Measurements from ENCODE around the gene SUMF1.

Gene SUMF1

GRCh38 chr3:4497005-4497692 is 30.1 kb upstream of the SUMF1 start:
- DNase-seq, result no peak

- no peak for DNase-seq
These were observed 29.0 kb upstream of the SUMF1 start for GRCh38 chr3:4496087-4496452.

DNA sequence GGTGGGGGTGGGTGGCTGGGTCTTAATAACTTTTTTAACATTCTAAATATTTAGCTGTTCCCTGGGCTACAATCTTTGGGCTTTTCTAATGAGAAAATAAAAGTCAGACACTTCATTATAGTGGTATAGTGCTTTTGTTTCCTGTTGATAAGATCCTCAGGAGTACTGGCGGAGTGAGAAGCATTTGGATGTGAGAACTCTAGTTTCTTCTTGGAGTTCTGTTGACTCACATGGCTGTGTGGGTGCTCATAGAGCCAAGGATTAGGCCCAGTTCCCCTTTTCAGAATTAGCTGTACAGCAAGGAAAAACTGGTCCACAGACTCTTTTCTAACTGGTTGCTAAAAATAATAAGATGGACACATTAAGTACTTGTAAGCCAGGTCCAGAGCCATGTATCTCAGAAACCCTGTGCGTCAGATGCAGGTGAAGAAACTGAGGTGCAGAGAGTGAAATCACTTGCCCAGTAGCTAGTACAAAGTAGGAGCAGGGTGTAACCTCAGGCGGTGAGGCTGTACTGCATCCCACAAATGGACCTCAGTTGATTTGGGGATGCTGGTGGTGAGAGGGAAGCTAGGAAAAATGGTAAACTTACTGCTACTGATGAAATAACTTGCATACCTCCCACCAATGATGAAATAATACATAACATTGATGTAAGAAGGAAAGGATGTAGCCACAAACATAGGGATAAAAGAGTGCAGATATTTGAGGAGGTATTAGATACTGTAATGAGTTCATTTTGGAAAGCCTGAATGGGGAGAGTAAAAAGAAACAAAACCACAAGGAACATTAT is 28.4 kb upstream of the SUMF1 start:
- DNase-seq, result no peak

- no peak for DNase-seq
These were observed 27.8 kb upstream of the SUMF1 start for GRCh38 chr3:4494895-4495264.

GRCh38 chr3:4493941-4494894 is 27.1 kb upstream of the SUMF1 start:
- peak; percentile 65 for DNase-seq

- DNase-seq, result peak; percentile 98
These were observed 26.2 kb upstream of the SUMF1 start, which contains the start of gene ITPR1 for GRCh38 chr3:4493014-4493940. Gene ITPR1 (plus strand): TSS chr3:4493348. CDS start chr3:4516492, 23,144 bp downstream.

GRCh38 chr3:4492208-4493013 is 25.3 kb upstream of the SUMF1 start:
- DNase-seq, result no peak

GRCh38 chr3:4491855-4492207 is 24.8 kb upstream of the SUMF1 start:
- no peak for DNase-seq

DNA sequence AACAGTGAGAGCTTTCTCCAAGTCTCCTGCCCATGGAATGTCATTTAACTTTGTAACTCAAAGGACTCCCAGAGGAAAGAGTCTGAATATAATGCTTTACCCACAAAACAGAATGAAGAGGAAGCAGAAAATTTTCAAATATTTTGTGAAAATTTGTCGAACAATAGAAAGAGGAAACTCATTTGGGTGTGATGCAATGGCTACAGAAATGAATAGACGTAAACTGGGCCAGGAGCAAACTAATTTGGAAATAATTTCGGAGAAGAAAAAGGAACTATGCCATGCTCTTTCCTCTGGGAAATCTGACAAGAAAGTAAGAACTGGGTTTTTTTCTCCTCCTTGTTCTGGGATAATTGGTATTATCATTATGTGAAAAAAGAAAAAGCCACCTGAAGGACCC is 11.2 kb upstream of the SUMF1 start:
- no peak for DNase-seq

GRCh38 chr3:4476496-4476895 is 9.4 kb upstream of the SUMF1 start:
- no peak for DNase-seq

- DNase-seq, result no peak
These were observed 8.7 kb upstream of the SUMF1 start for GRCh38 chr3:4475804-4476203.

DNA sequence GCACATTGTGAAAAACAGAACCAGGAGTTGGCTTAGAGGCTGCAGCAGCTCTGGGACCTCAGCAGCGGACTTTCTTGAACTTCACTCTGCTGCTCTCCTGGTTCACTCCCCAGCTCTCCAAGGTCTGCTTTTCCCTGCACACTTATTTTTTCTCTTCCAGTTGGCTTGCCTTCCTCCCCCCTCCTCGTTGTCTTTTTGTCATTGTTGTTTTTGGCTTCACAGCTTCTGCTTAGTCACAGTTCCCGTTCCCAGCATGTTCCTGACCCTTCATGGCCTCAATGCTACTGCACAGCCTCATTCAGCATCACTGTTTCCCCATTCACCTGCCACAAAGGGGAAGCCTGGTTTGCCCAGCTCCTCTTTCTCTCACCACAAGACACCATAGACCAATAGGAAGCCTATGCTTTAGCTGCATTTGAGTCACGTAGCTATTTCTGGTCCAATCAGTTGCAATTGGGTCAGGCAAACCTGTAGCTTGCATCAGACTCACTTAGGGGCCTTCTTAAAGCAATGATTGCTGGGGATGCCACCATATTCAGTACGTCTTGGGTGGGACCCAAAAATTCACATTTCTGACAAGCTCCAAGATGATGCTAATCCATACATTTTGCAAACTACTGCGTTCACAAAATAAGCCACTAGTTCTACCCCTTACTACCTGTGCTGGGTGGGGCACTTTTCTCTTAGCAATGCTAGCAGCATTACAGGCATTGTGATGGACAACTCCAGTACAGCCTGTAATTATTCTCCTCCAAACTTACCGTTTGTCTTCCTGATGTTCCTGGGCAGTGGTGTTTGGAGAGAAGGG is 7.8 kb upstream of the SUMF1 start:
- DNase-seq, result no peak

DNA sequence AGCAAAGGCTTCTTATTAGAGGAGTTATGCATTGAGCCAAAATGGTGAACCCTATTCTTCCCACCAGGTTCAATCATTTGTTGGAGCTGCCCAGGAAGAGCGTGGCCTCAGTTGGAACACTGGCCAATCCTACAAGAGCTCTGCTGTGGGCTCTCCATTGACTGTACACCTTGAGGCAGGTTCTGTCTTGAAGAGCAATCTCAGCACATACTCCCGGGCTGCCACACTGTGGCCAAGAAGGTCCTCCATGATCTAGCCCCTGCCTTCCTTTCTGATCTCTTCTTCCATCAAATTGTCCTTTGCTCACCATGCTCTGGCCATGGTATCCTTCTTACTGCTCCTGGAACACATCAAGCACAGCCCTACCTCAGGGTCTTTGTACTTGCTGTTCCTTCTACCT is 5.7 kb upstream of the SUMF1 start:
- no peak for DNase-seq

DNA sequence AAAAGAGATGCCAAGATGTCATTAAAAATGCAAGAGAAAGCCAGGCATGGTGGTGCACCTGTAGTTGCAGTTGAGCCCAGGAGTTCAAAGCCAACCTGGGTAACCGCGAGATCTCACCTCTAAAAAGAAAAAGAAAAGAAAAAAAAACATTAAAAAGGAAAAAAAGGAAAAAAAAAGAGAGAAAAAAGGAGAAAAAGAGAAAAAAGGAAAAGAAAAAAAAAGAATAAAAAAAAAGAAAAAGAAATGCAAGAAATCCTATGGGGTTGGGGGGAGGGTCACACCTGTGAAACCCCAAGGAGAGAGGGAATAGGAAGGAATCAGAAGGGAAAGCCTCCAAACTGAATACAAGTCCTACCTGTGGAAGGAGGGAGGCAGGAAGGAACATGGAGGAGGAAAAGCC is 5.2 kb upstream of the SUMF1 start:
- no peak for DNase-seq

DNA sequence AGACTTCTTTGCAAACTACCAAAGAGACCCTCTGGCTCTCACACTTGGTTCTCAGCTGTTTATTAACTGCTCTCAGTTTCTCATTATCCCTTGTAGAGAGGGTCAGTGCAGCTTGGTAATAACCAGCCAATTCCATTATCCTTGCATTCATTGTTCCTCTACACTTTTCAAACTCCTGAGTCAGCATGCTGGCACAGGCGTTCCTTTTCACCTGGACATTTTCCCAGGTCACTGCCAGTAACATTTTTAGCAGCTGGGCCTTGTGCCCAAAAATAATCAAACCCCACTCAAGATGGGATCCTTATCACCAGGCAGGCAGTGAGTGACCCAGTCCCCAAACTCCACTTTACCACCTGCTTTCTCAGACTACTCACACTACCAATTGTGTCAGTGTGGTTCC is 4.8 kb upstream of the SUMF1 start:
- no peak for DNase-seq

GRCh38 chr3:4467522-4467867 is 426 bp upstream of the SUMF1 start:
- no peak for DNase-seq

DNA sequence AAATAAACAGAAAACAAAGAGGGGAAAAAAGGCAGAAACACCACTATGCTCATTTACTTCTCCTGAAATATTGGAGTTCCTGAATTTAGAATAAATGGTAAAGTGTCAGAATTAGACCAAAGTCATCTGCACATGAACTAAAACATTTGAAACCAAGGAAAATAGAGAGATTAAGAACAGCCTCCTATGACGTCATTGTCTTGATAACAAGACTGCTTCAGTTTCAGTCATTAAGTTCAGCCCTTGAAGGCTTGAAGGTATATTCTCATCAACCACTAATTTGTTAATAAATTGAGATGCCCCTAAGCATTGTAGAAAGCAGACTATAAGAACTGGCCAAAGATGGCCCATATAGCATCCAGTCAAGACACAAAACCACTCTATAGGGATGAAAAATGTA is 2.5 kb downstream of the SUMF1 start:
- no peak for DNase-seq

DNA sequence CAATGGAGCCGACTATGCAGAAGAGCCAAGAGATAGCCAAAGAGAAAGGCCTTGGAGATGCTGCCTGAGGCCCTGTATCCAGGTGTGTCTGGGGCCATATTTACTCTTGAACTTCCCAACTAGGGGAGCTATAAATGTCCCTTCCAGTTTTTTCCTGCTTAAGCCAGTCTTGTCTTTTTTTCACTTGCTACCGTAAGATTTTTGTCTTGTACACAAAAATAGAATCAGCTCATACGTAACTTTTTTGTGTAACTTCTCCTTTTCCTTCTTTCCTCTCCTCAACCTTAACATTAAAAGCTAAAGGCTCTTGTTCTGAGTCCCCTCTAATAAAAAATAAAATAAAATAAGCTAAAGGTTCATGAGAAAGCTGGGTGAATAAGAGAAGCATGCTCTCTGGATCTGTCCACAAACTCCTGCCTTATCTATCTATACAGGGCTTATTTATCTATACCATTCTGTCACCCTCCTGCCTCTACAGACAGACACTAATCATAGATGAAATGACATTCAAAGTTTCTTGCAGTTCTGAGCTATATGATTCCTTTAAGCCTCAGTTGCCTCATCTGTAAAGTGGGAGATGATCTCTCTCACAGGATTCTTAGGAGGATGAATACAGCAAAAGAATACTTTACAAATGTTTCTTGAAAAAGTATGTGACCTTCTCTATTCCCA is 4.6 kb downstream of the SUMF1 start:
- DNase-seq, result no peak

DNA sequence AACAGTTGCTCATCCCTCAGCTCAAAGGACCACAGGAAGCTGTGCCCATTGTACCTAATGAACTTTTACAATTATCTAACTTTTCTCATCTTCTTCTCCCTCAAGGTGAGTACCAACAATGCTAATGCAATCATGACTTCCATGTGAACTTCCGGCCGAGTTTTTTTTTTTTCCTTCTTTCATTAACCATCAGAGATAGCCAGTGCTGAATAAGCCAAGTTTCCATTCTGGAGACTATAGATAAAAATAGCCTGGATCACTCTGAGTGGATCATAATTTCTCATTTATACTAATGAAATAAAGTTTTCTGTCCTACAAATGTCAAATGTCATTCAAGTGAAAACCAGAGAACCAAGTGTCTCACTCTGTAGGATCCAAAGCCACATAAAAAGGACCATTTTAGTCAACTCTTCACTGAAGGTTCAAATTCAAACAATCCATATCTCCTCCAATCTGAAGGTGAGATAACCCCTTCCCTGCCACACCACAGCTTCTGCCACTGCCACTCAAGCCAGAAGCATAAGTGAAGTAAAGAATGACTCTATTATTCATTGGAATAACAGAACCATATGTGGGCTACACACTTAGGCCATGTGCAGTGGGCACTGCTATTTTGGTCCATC is 5.5 kb downstream of the SUMF1 start:
- no peak for DNase-seq

- no peak for DNase-seq
These were observed 6.7 kb downstream of the SUMF1 start for GRCh38 chr3:4460334-4460733.
